HG02885 (cell line): ENCODE measurements around the gene MCRS1.
A peak's percentile ranks its signal among the peaks of the same experiment; 100 is the strongest.
"Not testable (repeated sequence)": the region's sequence is repeated elsewhere in the genome, so short reads cannot be mapped to it uniquely, and the experiment has no call there.

ENCODE experiments used
- ATAC-seq: cut with Tn5 transposase; IDR thresholded peaks from one replicate; pipeline ENCODE4 v1.9.1; 2021; ENCODE audit warnings: mild to moderate bottlenecking; ENCODE audit not compliant: unreplicated experiment, poor library complexity

The MCRS1 gene, protein sequence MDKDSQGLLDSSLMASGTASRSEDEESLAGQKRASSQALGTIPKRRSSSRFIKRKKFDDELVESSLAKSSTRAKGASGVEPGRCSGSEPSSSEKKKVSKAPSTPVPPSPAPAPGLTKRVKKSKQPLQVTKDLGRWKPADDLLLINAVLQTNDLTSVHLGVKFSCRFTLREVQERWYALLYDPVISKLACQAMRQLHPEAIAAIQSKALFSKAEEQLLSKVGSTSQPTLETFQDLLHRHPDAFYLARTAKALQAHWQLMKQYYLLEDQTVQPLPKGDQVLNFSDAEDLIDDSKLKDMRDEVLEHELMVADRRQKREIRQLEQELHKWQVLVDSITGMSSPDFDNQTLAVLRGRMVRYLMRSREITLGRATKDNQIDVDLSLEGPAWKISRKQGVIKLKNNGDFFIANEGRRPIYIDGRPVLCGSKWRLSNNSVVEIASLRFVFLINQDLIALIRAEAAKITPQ

DNA sequence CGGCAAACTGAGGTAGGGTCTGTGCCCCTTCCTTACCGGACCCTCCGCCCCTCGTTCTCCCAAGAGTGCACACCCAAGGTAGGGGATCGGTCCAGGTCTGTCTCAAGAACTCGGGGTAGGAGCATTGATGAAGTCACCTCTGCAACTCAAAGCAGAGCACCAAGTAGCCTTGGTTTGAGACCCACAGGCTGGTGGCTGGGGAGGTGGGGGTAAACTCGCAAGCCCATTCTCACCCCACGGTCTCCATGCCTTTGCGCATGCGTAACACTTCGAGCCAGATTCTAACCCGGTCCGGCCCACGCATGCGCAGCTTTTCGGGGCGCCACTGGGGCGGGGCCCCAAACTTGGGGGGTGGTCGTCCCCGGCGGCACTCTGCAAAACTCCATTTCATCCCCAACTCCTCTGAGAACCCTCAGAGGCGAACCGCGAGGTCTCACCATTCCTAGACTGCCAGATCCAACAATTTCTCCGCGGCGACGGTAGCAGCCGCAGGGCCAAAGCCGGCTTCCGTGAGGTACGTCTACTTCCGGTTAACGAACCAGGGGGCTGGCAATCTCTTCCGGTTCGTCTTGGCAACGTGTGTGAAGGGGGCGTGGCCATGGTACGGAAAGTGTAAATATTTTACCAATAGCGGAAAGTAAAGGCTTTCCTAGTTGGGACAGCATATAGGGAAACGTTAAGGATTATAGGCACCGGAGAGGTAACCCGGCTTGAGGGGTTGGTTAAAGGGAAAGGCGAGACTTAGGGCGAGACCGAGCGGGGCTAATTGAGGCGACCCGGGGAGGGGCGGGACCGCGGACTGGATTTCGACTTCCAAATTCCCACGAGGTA is at the start of gene MCRS1:
Gene MCRS1 (minus strand): TSS at position 532 of the 831 bp plus-strand sequence. CDS start 1,411 bp downstream, outside the sequence.
- ATAC-seq: peak; percentile 89

DNA sequence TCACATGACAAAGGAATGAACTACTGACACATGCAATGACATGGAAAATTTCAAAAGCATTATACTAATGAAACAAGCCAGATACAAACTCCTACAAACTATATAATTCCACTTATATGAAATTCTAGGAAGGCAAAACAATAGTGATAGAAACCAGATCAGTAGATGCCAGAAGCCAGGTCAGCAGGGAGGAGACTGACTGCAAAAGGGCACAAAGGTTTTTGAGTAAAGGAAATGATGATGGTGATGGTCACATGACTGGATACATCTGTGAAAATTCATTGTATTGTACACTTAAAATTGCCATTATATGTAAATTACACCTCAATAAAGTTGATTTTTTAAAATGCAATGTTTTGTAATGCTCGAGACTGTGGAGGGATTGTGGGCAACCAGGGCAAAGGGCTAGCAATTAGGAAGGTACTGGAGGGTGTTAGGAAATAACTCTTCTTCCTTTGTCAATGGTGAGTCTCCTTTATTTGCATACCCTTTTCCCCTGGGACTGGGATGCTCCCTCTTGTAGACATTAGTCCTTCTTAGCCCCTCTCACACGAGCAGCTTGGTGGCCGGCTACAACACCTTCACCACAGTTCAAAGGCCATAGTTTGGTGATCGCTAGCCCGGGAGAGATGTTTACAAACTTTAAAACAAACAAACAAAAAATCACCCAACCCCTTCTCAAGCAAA is 48.7 kb upstream of the MCRS1 start:
- no peak for ATAC-seq

DNA sequence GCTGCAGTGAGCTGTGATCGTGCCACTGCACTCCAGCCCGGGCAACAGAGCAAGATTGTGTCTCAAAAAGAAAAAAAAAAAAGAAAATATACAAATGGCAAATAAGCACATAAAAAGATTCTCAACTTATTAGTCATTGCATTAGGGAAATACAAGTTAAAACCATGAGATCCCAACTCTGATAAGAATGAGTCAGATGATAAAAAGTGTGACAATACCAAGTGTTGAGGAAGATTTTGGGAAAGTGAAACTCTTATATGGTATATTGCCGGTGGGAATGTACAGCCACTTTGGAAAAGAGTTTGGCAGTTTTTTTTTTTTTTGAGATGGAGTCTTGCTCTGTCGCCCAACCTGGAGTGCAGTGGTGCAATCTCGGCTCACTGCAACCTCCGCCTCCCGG is 47.8 kb upstream of the MCRS1 start:
- ATAC-seq: no peak

DNA sequence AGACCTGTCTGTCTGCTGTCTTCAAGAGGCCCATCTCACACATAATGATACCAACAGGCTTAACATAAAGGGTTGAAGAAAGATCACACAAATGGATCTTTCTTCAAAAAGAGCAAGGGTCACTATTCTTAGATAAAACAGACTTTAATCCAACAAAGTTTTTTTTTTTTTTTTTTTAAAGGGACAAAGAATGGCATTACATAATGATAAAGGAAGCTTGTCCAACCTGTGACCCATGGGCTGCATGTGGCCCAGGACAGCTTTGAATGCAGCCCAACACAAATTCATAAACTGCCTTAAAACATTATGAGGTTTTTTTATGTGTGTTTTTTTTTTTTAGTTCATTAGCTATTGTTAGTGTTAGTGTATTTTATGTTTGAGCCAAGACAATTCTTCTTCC is 44.3 kb upstream of the MCRS1 start:
- ATAC-seq: no peak

DNA sequence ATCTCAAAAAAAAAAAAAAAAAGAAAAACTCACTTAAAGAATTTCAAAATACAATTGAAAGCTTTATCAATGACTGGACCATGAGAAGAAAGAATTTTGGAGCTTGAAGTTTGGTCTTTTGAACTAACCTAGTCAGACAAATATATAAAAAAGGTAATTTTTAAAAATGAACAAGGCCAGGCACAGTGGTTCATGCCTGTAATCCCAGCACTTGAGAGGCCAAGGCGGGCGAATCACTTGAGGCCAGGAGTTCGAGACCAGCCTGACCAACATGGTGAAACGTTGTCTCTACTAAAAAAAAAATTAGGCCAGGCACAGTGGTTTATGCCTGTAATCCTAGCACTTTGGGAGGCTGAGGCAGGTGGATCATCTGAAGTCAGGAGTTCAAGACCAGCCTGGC is 42.8 kb upstream of the MCRS1 start:
- not testable (repeated sequence) for ATAC-seq

DNA sequence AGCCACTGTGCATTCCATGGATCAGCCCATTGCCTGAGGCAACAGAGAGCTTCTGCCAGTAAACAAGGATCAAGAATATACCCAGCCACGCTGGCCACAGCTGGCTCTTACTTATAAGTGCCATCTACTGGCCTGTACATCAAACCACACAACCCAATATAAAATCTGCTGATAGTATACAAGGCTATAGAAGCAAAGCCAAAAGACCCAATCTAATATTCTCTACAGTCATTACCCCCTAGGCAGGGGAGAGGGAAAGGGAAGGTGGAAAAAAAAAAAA is 41.9 kb upstream of the MCRS1 start:
- ATAC-seq: no peak

DNA sequence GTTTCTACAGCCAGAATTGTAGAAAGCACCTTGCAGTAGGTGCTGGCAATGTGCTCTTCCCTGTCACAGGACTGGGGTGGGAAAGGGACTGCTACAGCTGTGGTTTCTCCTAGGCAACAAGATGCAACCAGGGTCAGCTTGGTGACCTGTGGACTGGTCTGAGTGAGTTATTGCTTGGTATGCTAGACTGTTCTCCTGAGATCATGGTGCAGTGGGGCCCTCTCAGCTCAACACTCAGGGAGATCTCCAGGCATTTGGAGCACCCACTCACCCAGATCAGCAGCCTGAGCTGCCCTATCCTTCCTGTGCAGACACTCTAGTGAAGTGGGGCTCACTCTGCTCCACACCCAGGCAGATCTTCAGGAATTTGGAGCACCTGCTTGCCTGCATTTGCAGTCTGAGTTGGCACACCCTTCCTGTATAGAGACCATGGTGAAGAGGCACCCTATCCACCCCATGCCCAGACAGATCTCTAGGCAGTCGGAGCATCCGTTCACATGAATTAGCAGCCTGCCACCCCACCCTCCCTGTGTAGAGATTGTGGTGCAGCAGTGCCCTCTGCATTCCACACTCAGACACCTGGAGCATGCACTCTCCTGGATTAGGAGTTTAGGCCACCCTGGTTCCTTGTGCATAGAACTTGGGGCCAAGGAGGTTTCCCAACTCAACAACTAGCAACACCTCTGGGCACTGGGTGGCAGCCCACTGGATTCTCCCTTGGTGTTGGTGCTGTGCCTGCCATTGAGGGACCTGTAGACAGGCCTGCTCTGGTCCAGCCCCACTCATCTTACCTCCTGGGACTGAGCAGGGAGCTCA is 41.3 kb upstream of the MCRS1 start:
- ATAC-seq: no peak

DNA sequence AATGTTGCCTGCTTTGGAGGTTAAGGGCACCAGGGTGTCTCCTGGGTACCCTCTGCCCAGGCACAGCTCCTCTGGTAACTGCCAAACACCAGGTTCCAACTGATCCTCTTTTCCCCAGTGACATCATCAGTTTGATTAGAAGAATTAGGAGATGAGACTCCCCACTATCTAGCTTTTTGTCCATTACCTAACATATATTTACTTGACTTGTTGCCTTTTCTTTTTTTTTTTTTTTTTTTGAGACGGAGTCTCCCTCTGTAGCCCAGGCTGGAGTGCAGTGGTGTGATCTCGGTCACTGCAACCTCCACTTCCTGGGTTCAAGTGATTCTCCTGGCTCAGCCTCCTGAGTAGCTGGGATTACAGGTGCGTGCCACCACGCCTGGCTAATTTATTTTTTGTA is 37.6 kb upstream of the MCRS1 start, which contains the start of gene FAM186B:
Gene FAM186B (minus strand): TSS at position 101 of the 400 bp plus-strand sequence. CDS start 162 bp downstream, outside the sequence.
- ATAC-seq: not testable (repeated sequence)

DNA sequence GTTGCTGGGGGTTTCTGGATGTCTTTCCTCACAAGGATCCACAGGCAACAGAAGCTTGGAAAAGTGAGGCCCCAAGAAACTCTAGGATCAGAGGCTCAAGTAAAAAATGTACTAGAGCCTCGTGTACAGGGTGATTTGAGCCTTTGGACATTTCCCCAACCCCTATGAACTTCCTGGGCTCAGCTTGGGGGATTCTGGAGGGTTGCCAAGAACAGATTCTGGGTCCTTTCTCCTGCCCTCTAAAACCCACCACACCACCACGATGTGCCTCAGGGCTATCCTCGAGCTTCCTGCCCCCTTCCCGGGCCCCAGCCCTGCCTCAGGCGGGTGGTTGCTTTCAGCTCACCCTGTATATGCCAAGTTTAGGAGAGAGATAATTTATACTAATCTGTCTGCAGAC is 36.9 kb upstream of the MCRS1 start:
- no peak for ATAC-seq

DNA sequence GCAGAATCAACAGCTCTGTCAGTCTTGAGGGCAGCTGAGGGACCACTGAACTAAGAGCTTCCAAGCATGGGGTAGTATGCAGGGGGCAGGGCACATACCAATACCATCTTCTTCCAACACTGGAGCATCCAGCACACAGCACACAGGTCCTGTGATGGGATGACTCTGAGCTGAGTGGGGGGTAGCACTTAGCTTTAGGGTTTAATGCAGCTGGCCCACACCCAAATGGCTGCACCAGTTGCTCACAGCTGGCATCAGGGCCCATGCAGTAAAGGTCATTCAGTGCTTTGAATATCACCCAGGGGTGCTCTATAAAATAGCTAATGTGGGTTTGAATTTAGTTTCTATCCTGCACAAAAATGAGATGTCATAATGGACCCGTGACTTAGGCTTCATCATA is 35.8 kb upstream of the MCRS1 start:
- no peak for ATAC-seq

DNA sequence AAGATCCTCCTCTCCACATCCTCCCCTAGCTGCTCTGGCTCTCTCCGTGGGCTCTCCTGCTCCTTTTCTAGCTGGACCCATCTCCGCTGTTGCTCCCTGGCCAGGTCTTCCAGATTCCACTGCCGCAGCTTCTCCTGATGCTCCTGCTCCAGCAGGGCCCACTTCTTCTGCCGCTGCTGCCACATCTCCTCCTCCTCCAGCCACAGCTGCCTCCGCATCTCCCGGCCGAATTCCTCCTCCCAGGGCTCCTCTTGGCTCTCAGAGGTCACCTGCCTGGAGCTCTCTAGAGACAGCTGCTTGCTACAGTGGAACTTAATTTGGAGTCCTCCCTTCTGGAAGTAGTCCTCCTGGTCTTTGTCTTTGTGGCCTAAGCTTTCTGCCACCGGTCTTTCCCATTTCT is 32.0 kb upstream of the MCRS1 start:
- ATAC-seq: no peak

DNA sequence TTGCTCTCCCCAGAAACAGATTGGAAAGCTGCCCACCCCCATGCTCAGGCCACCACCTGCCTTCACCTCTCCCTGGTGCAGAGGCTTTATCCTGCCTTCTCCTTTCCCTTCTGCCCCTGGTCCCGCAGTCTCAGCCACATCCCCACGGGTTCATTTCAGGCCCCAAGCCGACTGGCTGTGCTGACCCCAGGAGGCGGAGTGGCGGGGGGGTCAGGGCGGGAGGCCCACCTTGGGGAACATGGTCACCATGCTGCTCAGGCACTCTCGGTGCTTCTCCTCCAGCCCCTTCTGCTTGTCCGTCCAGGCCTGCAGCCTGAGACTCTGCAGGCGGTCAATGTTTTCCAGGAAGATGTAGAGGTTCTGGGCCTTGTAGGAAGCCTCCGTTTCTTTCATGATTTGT is 30.6 kb upstream of the MCRS1 start:
- no peak for ATAC-seq

DNA sequence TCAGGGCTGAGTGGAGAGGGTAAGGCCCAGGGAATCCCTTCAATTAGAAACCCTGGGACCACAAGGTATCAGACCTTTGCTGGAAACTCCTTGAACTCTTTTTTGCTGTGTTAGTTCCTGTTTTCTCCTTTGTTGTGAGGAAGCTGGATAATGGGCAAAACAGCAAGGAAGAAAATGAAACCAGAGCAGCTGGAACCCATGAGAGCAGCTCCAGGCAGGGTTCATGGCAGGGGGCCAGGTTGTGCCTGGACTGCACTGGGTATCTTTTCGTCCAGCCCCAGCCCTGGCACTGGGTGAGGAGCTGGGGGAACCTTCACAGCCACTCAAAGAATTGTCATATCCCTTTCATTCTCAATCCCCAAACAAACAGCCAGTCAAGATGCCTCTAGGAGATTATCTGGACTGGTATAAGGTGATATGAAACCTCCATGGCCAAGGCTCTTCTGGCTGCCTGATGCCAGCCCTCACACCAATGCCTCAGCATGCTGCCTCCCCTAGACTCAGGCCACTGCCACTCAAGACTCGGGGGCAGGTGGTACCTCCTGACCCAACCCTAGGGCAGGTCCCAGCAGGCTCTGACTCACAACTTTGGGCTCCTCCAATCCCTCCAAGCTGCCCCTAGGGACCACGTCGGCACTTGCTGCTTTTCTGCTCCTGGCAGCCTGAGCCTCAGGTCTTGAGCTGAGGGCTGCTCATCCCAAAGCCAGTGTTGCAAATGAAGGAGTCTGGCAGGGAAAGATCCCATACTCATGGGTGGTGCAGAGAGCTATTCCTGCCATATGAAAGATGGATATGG is 21.0 kb upstream of the MCRS1 start:
- no peak for ATAC-seq

DNA sequence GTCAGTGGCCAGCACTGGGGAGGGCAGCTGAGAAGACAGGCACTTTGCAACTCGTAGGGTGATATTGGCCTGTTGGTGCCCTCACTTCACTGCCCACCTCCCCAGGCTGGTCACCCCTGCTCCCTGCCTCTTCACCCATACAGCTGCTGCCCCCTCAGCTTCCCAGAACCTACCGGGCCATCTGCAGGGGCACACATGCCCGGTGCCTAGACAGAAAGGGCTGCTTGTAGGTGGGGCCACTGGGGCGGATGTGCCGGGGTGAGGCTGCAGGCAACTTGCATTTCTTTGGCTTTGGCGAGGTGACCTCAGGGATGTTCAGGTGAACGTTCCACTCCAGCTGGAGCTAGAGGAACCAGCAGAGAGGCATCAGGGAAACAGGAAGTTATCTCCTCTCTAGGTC is 20.3 kb upstream of the MCRS1 start:
- no peak for ATAC-seq

DNA sequence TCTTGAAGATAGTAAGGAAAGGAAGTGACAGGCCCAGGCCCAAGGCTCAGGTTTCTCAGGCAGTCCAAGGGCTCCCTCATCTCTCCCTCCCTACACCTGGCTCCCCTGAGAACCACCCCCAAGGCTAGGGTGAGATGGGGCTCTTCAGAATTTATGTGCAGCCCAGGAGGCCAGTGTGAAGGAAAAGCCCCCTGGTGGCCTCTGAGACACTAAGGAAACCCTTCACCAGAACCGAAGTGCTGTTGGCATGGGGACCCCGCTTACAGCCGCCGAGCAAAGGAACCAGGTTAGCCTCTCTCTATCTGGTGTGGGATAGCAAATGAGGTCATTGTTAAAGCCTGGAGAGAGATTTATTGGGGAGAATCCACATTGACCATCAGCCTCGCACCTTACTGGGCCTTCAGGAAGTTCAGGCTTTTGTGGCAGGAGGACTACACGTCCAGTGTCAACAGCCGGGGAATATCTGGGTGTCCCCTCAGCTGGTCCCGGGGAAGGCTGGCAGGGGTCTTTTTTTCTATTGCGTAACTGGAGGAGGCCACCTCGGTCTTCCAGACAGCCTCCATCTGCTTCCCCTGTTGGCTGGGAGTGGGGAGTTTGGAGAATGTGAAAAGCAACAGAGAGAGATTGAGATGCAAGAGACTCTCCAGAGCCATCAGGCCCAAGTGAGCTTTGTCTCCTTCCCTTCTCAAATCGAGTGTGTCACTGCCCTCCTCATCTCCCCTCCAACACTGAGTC is 19.4 kb upstream of the MCRS1 start:
- ATAC-seq: no peak

DNA sequence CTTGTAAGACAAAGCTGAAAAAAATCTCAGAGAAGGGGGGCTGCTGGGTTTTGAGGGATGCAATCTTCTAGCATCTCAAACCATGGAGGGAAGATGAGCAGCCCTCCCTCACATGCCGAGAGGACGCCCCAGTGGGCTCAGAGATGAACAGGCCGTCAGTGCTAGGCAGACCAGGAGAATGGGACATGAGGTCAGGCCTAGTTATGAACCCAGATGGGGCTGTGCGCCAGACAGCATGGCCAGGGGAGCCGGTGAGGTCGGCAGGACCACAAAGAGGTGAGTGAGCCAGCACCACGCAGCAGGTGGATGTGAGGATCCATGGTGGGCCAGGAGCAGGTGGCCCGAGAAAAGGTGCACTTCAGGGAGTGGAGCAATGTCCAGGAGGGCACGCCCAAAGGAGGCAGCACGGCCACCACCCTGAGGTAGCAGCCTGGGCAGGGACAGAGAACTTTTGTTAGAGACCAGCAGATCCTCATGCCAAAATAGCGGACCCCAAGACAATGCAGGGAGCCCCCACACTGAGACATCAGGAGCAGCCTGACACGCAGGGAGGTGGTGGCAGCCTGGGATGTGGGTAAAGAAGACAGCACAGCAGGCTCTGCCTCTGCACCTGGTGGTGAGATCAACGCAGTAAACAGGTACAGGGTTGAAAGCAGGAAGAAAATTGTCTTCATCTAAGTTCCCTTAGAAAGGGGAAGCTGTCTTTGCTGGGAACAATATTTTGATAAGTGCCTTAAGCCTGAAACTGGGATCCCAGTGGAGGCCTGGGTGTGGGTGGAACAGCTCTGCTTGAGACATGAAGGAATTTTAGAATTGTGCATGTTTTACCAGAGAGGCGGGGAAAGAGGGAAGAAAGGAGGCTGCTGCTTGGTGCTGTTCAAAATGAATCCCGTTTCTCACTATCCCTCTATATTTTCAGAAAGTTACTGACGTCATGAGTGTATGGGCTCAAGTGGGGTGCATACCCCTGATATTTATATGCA is 17.8 kb upstream of the MCRS1 start:
- ATAC-seq: no peak

DNA sequence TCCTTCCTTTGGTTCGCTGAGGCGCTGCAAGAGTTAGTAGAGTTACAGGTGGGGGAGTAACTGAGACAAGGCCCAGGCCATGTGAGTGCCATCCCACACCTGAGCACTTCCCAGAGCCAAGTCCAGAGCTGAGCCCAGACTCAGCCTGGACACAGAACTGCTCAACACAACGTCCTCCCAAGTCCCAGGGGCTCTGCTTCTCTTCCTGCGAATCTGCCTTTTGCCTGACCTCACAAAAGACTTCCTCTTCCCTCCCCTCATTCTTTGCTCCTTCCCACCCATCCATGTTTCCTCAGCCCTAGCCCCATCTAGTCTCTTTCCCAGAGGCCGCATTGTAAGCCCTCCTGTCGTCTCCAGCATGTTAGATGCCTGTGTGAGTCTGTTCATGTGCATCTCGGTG is 16.6 kb upstream of the MCRS1 start:
- no peak for ATAC-seq
